BE2C (cell line): ENCODE results near the gene MAN1A2.

Experiments
- DNase-seq: peaks from one replicate; pipeline ENCODE4 v3.0.0-alpha.2; 2020
- H3K27me3 ChIP-seq: fragments of 250-450 bp; sonication (Bioruptor Pico); 2 replicates; pipeline ENCODE4 v1.5.1; 2020; ENCODE audit warnings: mild to moderate bottlenecking
- H3K36me3 ChIP-seq: fragments of 250-450 bp; sonication (Bioruptor Pico); 2 replicates; pipeline ENCODE4 v1.5.1; 2020; ENCODE audit warnings: mild to moderate bottlenecking
- H3K4me1 ChIP-seq: fragments of 250-450 bp; sonication (Bioruptor Pico); 2 replicates; pipeline ENCODE4 v1.5.1; 2020
- H3K4me3 ChIP-seq: 2 replicates; pipeline ENCODE4 v1.5.1; 2011; ENCODE audit warnings: low read depth, low read length
- H3K9me3 ChIP-seq: fragments of 250-450 bp; sonication (Bioruptor Pico); 2 replicates; pipeline ENCODE4 v1.5.1; 2020
- CTCF ChIP-seq: IDR thresholded peaks from 2 replicates; pipeline ENCODE4 v1.5.1; 2012; ENCODE audit warnings: mild to moderate bottlenecking, low read depth, low read length

Gene MAN1A2

GRCh38 chr1:117501281-117501680 lies 134.0 kb downstream of the MAN1A2 start:
- H3K36me3 ChIP-seq, result no peaks in the 10 kb centered on the region; the same call in none of the 2 replicates
- H3K27me3 ChIP-seq, result no peaks in the 10 kb centered on the region
- H3K4me3 ChIP-seq, result no peak overlapping the region
- no peaks in the 10 kb centered on the region for H3K4me1 ChIP-seq
- H3K9me3 ChIP-seq, result no peaks in the 10 kb centered on the region
- no peak for TF ChIP-seq CTCF
- no peak for DNase-seq

GRCh38 chr1:117511273-117511672 lies 144.0 kb downstream of the MAN1A2 start:
- Histone ChIP-seq H3K27me3 (no peaks in the 10 kb centered on the region), H3K4me3 (no peak overlapping the region), H3K9me3 (no peaks in the 10 kb centered on the region), H3K36me3 (peaks cover 7% of the 10 kb centered on the region), H3K4me1 (no peaks in the 10 kb centered on the region)
- TF ChIP-seq CTCF, result no peak
- DNase-seq, result no peak

- peak; percentile 57 for TF ChIP-seq CTCF
- Histone ChIP-seq H3K27me3 (no peaks in the 10 kb centered on the region), H3K4me3 (no peak overlapping the region), H3K36me3 (peaks cover 7% of the 10 kb centered on the region), H3K9me3 (no peaks in the 10 kb centered on the region), H3K4me1 (no peaks in the 10 kb centered on the region)
- no peak for DNase-seq
These were observed 145.6 kb downstream of the MAN1A2 start for GRCh38 chr1:117512728-117513321.

- no peaks in the 10 kb centered on the region for H3K9me3 ChIP-seq
- H3K27me3 ChIP-seq, result no peaks in the 10 kb centered on the region
- peaks cover 3% of the 10 kb centered on the region; the same call in 1 of the 2 replicates for H3K36me3 ChIP-seq
- no peak for DNase-seq
- H3K4me3 ChIP-seq, result no peak overlapping the region
- H3K4me1 ChIP-seq, result no peaks in the 10 kb centered on the region
- TF ChIP-seq CTCF, result no peak
These were observed 155.9 kb downstream of the MAN1A2 start for GRCh38 chr1:117523111-117523510.

GRCh38 chr1:117527074-117527473 lies 159.8 kb downstream of the MAN1A2 start:
- Histone ChIP-seq H3K9me3 (no peaks in the 10 kb centered on the region), H3K36me3 (peaks cover 3% of the 10 kb centered on the region; the same call in 1 of the 2 replicates), H3K4me1 (no peaks in the 10 kb centered on the region), H3K4me3 (no peak overlapping the region), H3K27me3 (no peaks in the 10 kb centered on the region)
- DNase-seq, result no peak
- no peak for TF ChIP-seq CTCF

- no peaks in the 10 kb centered on the region for H3K27me3 ChIP-seq
- H3K4me1 ChIP-seq, result no peaks in the 10 kb centered on the region
- peaks cover 3% of the 10 kb centered on the region; the same call in 1 of the 2 replicates for H3K36me3 ChIP-seq
- no peak for TF ChIP-seq CTCF
- no peaks in the 10 kb centered on the region for H3K9me3 ChIP-seq
- no peak for DNase-seq
- no peak overlapping the region for H3K4me3 ChIP-seq
These were observed 160.4 kb downstream of the MAN1A2 start for GRCh38 chr1:117527566-117528102.
